Osteoblast (primary cell): ENCODE data around the gene ZBTB7C. TPM values are rescaled to one million over a fixed set of nuclear protein-coding genes. Genes with fewer than 3 reads are reported as not detected.

Experiments
- DNase-seq: peaks from one replicate; pipeline ENCODE4 v3.0.0; 2011; ENCODE audit warnings: low spot score, mixed read lengths; ENCODE audit not compliant: insufficient read length; ENCODE audit errors: missing footprints
- H2AFZ ChIP-seq: 2 replicates; pipeline ENCODE4 v1.6.0; 2011; ENCODE audit warnings: mild to moderate bottlenecking, low read length
- H3K27ac ChIP-seq: 2 replicates; pipeline ENCODE4 v1.5.1; 2011; ENCODE audit warnings: mild to moderate bottlenecking, low read depth, low read length, moderate library complexity
- H3K27me3 ChIP-seq: 2 replicates; pipeline ENCODE4 v1.6.0; 2012; ENCODE audit warnings: mild to moderate bottlenecking, control low read depth, inconsistent platforms, low read length, moderate library complexity; ENCODE audit not compliant: insufficient read depth
- H3K36me3 ChIP-seq: 2 replicates; pipeline ENCODE4 v1.5.1; 2011; ENCODE audit warnings: mild to moderate bottlenecking, low read length, control low read depth, moderate library complexity; ENCODE audit not compliant: insufficient read depth
- H3K4me1 ChIP-seq: 2 replicates; pipeline ENCODE4 v1.5.1; 2011; ENCODE audit warnings: mild to moderate bottlenecking, low read length, control low read depth, moderate library complexity; ENCODE audit not compliant: insufficient read depth
- H3K4me2 ChIP-seq: 2 replicates; pipeline ENCODE4 v1.6.0; 2011; ENCODE audit warnings: mild to moderate bottlenecking, low read length; ENCODE audit not compliant: insufficient read depth
- H3K4me3 ChIP-seq: fragments of 200-600 bp; sonication (generic); 3 replicates; pipeline ENCODE4 v1.5.1; 2012; ENCODE audit warnings: mild to moderate bottlenecking, low read length, inconsistent platforms; ENCODE audit not compliant: insufficient read depth
- H3K79me2 ChIP-seq: 2 replicates; pipeline ENCODE4 v1.6.0; 2012; ENCODE audit warnings: mild to moderate bottlenecking, low read length, control low read depth, inconsistent platforms; ENCODE audit not compliant: insufficient read depth
- H3K9me3 ChIP-seq: 2 replicates; pipeline ENCODE4 v1.5.1; 2011; ENCODE audit warnings: low read depth, low read length, control low read depth
- H4K20me1 ChIP-seq: 2 replicates; pipeline ENCODE4 v1.6.0; 2012; ENCODE audit warnings: mild to moderate bottlenecking, low read length, control low read depth; ENCODE audit not compliant: insufficient read depth
- CTCF ChIP-seq: IDR thresholded peaks from 2 replicates; pipeline ENCODE4 v1.5.1; 2011; ENCODE audit warnings: mild to moderate bottlenecking, low read depth, low read length, moderate library complexity; ENCODE audit errors: extremely low read depth
- total RNA-seq: library from RNA; depleted of rRNA; stranded (reverse); fragments of >200 nt; gene quantifications from 2 replicates; pipeline ENCODE4 v1.2.3, GENCODE V29; 2012

The ZBTB7C gene
- total RNA-seq, 1 donor = 0.36 TPM

GRCh38 chr18:48338915-48339314 lies 70.3 kb downstream of the ZBTB7C start:
- no peak for DNase-seq
- H4K20me1 ChIP-seq = no peaks in the 10 kb centered on the region
- H3K79me2 ChIP-seq = no peaks in the 10 kb centered on the region
- no peak overlapping the region for H2AFZ ChIP-seq
- no peak overlapping the region for H3K4me3 ChIP-seq
- no peak overlapping the region for H3K4me2 ChIP-seq
- H3K36me3 ChIP-seq = no peaks in the 10 kb centered on the region
- peaks cover 24% of the 10 kb centered on the region for H3K27me3 ChIP-seq
- H3K27ac ChIP-seq = no peak overlapping the region
- no peaks in the 10 kb centered on the region for H3K9me3 ChIP-seq
- no peaks in the 10 kb centered on the region for H3K4me1 ChIP-seq
- TF ChIP-seq CTCF = no peak

GRCh38 chr18:48337053-48337452 lies 72.1 kb downstream of the ZBTB7C start:
- no peaks in the 10 kb centered on the region for H3K4me1 ChIP-seq
- H3K36me3 ChIP-seq = no peaks in the 10 kb centered on the region
- peaks cover 22% of the 10 kb centered on the region for H3K27me3 ChIP-seq
- no peak overlapping the region for H3K4me3 ChIP-seq
- H3K4me2 ChIP-seq = no peak overlapping the region
- no peak overlapping the region for H2AFZ ChIP-seq
- no peaks in the 10 kb centered on the region for H3K9me3 ChIP-seq
- no peaks in the 10 kb centered on the region for H4K20me1 ChIP-seq
- TF ChIP-seq CTCF = no peak
- no peak for DNase-seq
- no peak overlapping the region for H3K27ac ChIP-seq
- H3K79me2 ChIP-seq = no peaks in the 10 kb centered on the region

- H3K9me3 ChIP-seq = no peaks in the 10 kb centered on the region
- H3K4me1 ChIP-seq = no peaks in the 10 kb centered on the region
- H3K4me2 ChIP-seq = no peak overlapping the region
- H3K4me3 ChIP-seq = no peak overlapping the region
- H2AFZ ChIP-seq = no peak overlapping the region
- H3K27ac ChIP-seq = no peak overlapping the region
- no peak for TF ChIP-seq CTCF
- no peaks in the 10 kb centered on the region for H3K36me3 ChIP-seq
- no peaks in the 10 kb centered on the region for H3K79me2 ChIP-seq
- no peaks in the 10 kb centered on the region for H4K20me1 ChIP-seq
- DNase-seq = no peak
- H3K27me3 ChIP-seq = peaks cover 20% of the 10 kb centered on the region
Observed at GRCh38 chr18:48336332-48336731, 72.9 kb downstream of the ZBTB7C start.

- Histone ChIP-seq H3K9me3 (no peaks in the 10 kb centered on the region), H2AFZ (no peak overlapping the region), H4K20me1 (no peaks in the 10 kb centered on the region), H3K27ac (no peak overlapping the region), H3K4me1 (no peaks in the 10 kb centered on the region), H3K4me3 (no peak overlapping the region), H3K79me2 (no peaks in the 10 kb centered on the region), H3K36me3 (no peaks in the 10 kb centered on the region), H3K4me2 (no peak overlapping the region), H3K27me3 (peaks cover 20% of the 10 kb centered on the region)
- no peak for DNase-seq
- TF ChIP-seq CTCF = no peak
Observed at GRCh38 chr18:48335829-48336228, 73.4 kb downstream of the ZBTB7C start.
